PC-9 (cell line): ENCODE measurements around the gene PHYHIPL. TPM values are rescaled to one million over a fixed set of nuclear protein-coding genes. Genes with fewer than 3 reads are reported as not detected.

ENCODE experiments used
- BruUV-seq: library from RNA; stranded (reverse); fragments of 400-500 nt; replicated peaks from 2 replicates; lab custom pipeline; 2021; lab: Mats Ljungman, UMichigan
- CTCF ChIA-PET: fragments of 300-600 bp; sonication (Branson Sonifier 250); formaldehyde crosslinking; loops from one replicate; lab custom pipeline; 2022; ENCODE audit warnings: antibody characterized with exemption; lab: Charles Lee
- POLR2A ChIA-PET: fragments of 300-600 bp; sonication (Branson Sonifier 250); formaldehyde crosslinking; loops from one replicate; lab custom pipeline; 2022; ENCODE audit warnings: antibody characterized with exemption; ENCODE audit not compliant: unreplicated experiment; lab: Charles Lee
- DNase-seq, 2 experiments: peaks; one replicate each; pipeline versions ENCODE4 v3.0.0 to v3.0.0-alpha.2; 2015 to 2022; ENCODE audit warnings: mixed read lengths in 1 of 2
- H2AFZ ChIP-seq: fragments of 200-600 bp; sonication (generic); 2 replicates; pipeline ENCODE4 v1.8.1; 2017; ENCODE audit warnings: antibody characterized with exemption
- H3F3A ChIP-seq: fragments of 200-600 bp; sonication (generic); 2 replicates; pipeline ENCODE4 v1.8.1; 2017; ENCODE audit warnings: antibody characterized with exemption, mild to moderate bottlenecking, low read depth; ENCODE audit not compliant: insufficient read depth
- H3K27ac ChIP-seq: fragments of 200-600 bp; sonication (generic); 2 replicates; pipeline ENCODE4 v1.6.1; 2016; ENCODE audit warnings: mixed run types
- H3K27me3 ChIP-seq: fragments of 200-600 bp; sonication (generic); 2 replicates; pipeline ENCODE4 v1.6.1; 2016; ENCODE audit warnings: low read depth, mixed run types; ENCODE audit not compliant: insufficient read depth
- H3K36me3 ChIP-seq: fragments of 200-600 bp; sonication (generic); 2 replicates; pipeline ENCODE4 v1.6.1; 2016; ENCODE audit warnings: low read depth, mixed run types
- H3K4me1 ChIP-seq: fragments of 200-600 bp; sonication (generic); replicated peaks from 2 replicates; pipeline ENCODE4 v1.6.1; 2016; ENCODE audit warnings: mixed run types; ENCODE audit not compliant: insufficient read depth
- H3K4me2 ChIP-seq: fragments of 200-600 bp; sonication (generic); 2 replicates; pipeline ENCODE4 v1.6.1; 2017; ENCODE audit warnings: mixed run types
- H3K4me3 ChIP-seq: fragments of 200-600 bp; sonication (generic); 2 replicates; pipeline ENCODE4 v1.6.1; 2016; ENCODE audit warnings: mixed run types
- H3K79me2 ChIP-seq: fragments of 200-600 bp; sonication (generic); 2 replicates; pipeline ENCODE4 v1.6.1; 2017; ENCODE audit warnings: low read depth, mixed run types
- H3K9me2 ChIP-seq: fragments of 200-600 bp; sonication (generic); 2 replicates; pipeline ENCODE4 v1.8.1; 2017; ENCODE audit warnings: mild to moderate bottlenecking; ENCODE audit not compliant: insufficient read depth
- H3K9me3 ChIP-seq: fragments of 200-600 bp; sonication (generic); 2 replicates; pipeline ENCODE4 v1.8.1; 2016; ENCODE audit warnings: low read depth; ENCODE audit not compliant: insufficient read depth
- H4K20me1 ChIP-seq: fragments of 200-600 bp; sonication (generic); 2 replicates; pipeline ENCODE4 v1.8.1; 2017; ENCODE audit not compliant: insufficient read depth
- EZH2 ChIP-seq: fragments of 200-600 bp; sonication (generic); IDR thresholded peaks from 2 replicates; pipeline ENCODE4 v1.8.0; 2017; ENCODE audit warnings: antibody characterized with exemption, low read depth
- intact Hi-C: fragments of 100-400 bp; cut with micrococcal nuclease; formaldehyde crosslinking; loops from one replicate; pipeline ENCODE4 v1.10.0; 2022; ENCODE audit not compliant: unreplicated experiment
- total RNA-seq: library from RNA; stranded (reverse); gene quantifications from 2 replicates; pipeline ENCODE4 v1.2.3, GENCODE V29; 2021
- TF ChIP-seq, protein P1 (sequence below): fragments of 200-600 bp; sonication (generic); conservative IDR thresholded peaks from 2 replicates; pipeline ENCODE4 v1.6.1; 2017; ENCODE audit warnings: mixed run types, antibody characterized with exemption, mild to moderate bottlenecking, moderate library complexity

PHYHIPL gene
- total RNA-seq, 1 experiment from 2014 or later = not detected

DNA sequence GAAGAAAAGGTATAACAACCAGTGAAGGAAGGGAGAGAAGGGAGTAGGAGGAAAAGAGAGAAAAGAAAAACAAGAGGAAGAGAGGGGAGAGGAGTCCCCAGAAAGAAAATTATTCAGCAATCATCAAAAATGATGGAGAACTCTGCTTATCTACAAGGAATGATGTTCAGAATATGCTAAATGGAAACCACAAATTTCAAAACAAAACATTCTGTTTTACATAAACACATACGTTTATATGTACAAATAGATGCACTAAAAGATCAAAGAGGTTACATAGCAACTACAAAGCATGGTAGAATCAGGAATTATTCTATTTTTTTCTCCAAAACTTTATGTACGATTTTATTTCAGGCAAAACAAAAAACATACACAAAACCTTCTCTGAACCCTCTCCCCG, 94.0 kb downstream of the PHYHIPL start:
- no peaks in the 10 kb centered on the region for H3K36me3 ChIP-seq
- H3K27me3 ChIP-seq = 0 out of 2 replicates have a peak, but pooled peaks cover 3% of the 10 kb centered on the region
- no peaks in the 10 kb centered on the region for H3K4me1 ChIP-seq
- ChIA-PET POLR2A (no interaction called here), CTCF (no interaction called here)
- TF ChIP-seq, protein P1, sequence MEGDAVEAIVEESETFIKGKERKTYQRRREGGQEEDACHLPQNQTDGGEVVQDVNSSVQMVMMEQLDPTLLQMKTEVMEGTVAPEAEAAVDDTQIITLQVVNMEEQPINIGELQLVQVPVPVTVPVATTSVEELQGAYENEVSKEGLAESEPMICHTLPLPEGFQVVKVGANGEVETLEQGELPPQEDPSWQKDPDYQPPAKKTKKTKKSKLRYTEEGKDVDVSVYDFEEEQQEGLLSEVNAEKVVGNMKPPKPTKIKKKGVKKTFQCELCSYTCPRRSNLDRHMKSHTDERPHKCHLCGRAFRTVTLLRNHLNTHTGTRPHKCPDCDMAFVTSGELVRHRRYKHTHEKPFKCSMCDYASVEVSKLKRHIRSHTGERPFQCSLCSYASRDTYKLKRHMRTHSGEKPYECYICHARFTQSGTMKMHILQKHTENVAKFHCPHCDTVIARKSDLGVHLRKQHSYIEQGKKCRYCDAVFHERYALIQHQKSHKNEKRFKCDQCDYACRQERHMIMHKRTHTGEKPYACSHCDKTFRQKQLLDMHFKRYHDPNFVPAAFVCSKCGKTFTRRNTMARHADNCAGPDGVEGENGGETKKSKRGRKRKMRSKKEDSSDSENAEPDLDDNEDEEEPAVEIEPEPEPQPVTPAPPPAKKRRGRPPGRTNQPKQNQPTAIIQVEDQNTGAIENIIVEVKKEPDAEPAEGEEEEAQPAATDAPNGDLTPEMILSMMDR = no peak
- no peak for TF ChIP-seq EZH2
- no peaks in the 10 kb centered on the region for H3K9me2 ChIP-seq
- no peak for DNase-seq
- H3K79me2 ChIP-seq = no peaks in the 10 kb centered on the region
- no peaks in the 10 kb centered on the region for H3F3A ChIP-seq
- H3K9me3 ChIP-seq = no peaks in the 10 kb centered on the region
- BruUV-seq = no TSS peak
- no peaks in the 10 kb centered on the region for H4K20me1 ChIP-seq
- intact Hi-C loops = no loop called here
- H3K4me2 ChIP-seq = no peak overlapping the region
- H2AFZ ChIP-seq = no peak overlapping the region
- no peak overlapping the region for H3K4me3 ChIP-seq
- no peak overlapping the region for H3K27ac ChIP-seq

DNA sequence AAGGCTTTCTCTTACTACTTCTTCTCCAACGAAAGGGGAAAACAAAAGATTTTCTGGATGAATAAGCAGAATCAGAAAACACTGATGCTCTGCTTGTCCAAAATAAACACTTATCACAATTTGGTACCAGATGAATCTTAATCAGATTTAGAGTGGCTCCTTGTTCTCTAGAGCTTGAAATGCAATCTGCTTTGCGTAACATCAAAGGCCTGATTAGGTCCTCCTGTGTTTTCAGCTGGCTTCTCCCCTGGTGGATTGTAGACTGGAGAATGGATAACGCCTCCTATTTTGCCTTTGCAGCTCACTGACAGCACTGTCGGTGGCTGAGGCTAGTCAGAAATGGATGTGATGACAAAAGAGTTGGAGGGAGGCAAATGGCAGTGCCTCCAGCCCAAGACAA, 94.7 kb downstream of the PHYHIPL start:
- Histone ChIP-seq H3K27me3 (0 out of 2 replicates have a peak, but pooled peaks cover 3% of the 10 kb centered on the region), H3K27ac (no peak overlapping the region), H3F3A (no peaks in the 10 kb centered on the region), H3K4me1 (no peaks in the 10 kb centered on the region), H3K9me3 (no peaks in the 10 kb centered on the region), H4K20me1 (no peaks in the 10 kb centered on the region), H3K79me2 (no peaks in the 10 kb centered on the region), H3K36me3 (no peaks in the 10 kb centered on the region), H3K4me3 (no peak overlapping the region), H2AFZ (no peak overlapping the region), H3K9me2 (no peaks in the 10 kb centered on the region), H3K4me2 (no peak overlapping the region)
- CTCF ChIA-PET = no interaction called here
- no peak for DNase-seq
- intact Hi-C loops = no loop called here
- TF ChIP-seq, protein P1 = no peak
- TF ChIP-seq EZH2 = no peak
- no TSS peak for BruUV-seq
- POLR2A ChIA-PET = no interaction called here

DNA sequence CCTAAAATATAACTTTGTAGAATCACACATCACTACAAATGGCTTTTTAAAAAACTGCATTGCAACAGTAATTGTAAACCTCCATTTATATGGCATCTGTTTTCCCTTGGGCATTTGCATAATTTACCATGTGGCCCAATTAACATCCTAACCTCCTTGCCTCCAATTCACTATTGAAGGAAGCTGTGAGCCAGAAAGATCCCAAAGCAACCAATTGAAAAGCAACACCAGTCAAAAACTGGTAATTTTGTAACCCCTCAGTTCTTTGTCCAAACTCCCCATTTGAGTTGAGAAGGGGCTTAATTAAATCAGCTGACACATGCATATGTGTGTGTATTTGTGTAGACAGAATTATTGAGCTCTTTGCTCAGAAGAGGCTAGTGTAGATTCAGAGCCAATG, 95.6 kb downstream of the PHYHIPL start:
- intact Hi-C loops = no loop called here
- no peaks in the 10 kb centered on the region for H3K79me2 ChIP-seq
- no peaks in the 10 kb centered on the region for H3K9me2 ChIP-seq
- no peaks in the 10 kb centered on the region for H3F3A ChIP-seq
- no peak overlapping the region for H2AFZ ChIP-seq
- no peak overlapping the region for H3K4me3 ChIP-seq
- no peaks in the 10 kb centered on the region for H3K4me1 ChIP-seq
- CTCF ChIA-PET = no interaction called here
- no peak overlapping the region for H3K4me2 ChIP-seq
- TF ChIP-seq EZH2 = no peak
- TF ChIP-seq, protein P1 = no peak
- no peaks in the 10 kb centered on the region for H4K20me1 ChIP-seq
- no peaks in the 10 kb centered on the region for H3K9me3 ChIP-seq
- H3K27ac ChIP-seq = no peak overlapping the region
- H3K27me3 ChIP-seq = 0 out of 2 replicates have a peak, but pooled peaks cover 3% of the 10 kb centered on the region
- no peaks in the 10 kb centered on the region for H3K36me3 ChIP-seq
- POLR2A ChIA-PET = no interaction called here
- BruUV-seq = no TSS peak
- DNase-seq = no peak
